Measurements from ENCODE around the gene CLOCK. TPM values are rescaled to one million over a fixed set of nuclear protein-coding genes. Genes with fewer than 3 reads are reported as not detected.

The CLOCK gene
- total and polyA plus RNA-seq, 9 of the 15 experiments (the other 6 are each of a cell fraction or from before 2014, with no cell fraction given): 3.7 to 14.4 (median 9.4) TPM

DNA sequence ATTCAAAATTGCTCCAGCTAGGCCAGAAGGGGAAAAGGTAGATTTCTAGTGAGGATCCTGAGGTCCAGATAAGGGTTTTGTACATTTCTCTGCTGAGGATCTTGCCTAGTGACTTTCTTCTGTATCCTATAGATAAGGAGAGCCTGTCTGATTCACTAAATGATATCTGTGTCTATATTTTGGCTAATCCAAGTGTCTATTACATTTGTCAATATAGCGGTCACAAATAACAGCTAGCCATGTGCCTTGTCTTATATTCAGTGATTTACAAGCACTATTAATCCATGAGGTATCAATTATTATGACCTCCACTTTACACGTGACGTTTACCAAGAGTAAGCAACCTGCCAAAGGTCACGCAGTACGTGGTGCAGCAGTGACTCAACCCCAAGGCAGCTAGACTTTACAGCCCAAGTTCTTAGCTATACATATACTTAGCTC, 109.3 kb downstream of the CLOCK start (continued):
- TF ChIP-seq, protein P1, sequence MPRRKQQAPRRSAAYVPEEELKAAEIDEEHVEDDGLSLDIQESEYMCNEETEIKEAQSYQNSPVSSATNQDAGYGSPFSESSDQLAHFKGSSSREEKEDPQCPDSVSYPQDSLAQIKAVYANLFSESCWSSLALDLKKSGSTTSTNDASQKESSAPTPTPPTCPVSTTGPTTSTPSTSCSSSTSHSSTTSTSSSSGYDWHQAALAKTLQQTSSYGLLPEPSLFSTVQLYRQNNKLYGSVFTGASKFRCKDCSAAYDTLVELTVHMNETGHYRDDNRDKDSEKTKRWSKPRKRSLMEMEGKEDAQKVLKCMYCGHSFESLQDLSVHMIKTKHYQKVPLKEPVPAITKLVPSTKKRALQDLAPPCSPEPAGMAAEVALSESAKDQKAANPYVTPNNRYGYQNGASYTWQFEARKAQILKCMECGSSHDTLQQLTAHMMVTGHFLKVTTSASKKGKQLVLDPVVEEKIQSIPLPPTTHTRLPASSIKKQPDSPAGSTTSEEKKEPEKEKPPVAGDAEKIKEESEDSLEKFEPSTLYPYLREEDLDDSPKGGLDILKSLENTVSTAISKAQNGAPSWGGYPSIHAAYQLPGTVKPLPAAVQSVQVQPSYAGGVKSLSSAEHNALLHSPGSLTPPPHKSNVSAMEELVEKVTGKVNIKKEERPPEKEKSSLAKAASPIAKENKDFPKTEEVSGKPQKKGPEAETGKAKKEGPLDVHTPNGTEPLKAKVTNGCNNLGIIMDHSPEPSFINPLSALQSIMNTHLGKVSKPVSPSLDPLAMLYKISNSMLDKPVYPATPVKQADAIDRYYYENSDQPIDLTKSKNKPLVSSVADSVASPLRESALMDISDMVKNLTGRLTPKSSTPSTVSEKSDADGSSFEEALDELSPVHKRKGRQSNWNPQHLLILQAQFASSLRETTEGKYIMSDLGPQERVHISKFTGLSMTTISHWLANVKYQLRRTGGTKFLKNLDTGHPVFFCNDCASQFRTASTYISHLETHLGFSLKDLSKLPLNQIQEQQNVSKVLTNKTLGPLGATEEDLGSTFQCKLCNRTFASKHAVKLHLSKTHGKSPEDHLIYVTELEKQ (CRISPR knock-in tag; IDR thresholded peaks at IDR 0.05): no peak
- TF ChIP-seq TCF3 (CRISPR knock-in tag; IDR thresholded peaks at IDR 0.05): peak; percentile 59
- no peak for TF ChIP-seq TRIM28 (IDR thresholded peaks at IDR 0.05)
- TF ChIP-seq, protein P2, sequence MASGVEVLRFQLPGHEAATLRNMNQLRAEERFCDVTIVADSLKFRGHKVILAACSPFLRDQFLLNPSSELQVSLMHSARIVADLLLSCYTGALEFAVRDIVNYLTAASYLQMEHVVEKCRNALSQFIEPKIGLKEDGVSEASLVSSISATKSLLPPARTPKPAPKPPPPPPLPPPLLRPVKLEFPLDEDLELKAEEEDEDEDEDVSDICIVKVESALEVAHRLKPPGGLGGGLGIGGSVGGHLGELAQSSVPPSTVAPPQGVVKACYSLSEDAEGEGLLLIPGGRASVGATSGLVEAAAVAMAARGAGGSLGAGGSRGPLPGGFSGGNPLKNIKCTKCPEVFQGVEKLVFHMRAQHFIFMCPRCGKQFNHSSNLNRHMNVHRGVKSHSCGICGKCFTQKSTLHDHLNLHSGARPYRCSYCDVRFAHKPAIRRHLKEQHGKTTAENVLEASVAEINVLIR (CRISPR knock-in tag; IDR thresholded peaks at IDR 0.05): no peak
- TF ChIP-seq ZKSCAN1 (IDR thresholded peaks at IDR 0.05; ENCODE audit: low read depth, low read length): no peak
- 0 out of 2 replicates have a peak, but pooled peaks have one; percentile 25 for TF ChIP-seq CREM (IDR thresholded peaks at IDR 0.05; ENCODE audit: low read depth)
- no peak for TF ChIP-seq ETV1 (tag; conservative IDR thresholded peaks at IDR 0.05; ENCODE audit: low read depth)
- TF ChIP-seq STAT5A (IDR thresholded peaks at IDR 0.05; ENCODE audit: borderline replicate concordance, low read length): peak; percentile 48; the same call in 1 of the 2 replicates
- TF ChIP-seq, protein P3, sequence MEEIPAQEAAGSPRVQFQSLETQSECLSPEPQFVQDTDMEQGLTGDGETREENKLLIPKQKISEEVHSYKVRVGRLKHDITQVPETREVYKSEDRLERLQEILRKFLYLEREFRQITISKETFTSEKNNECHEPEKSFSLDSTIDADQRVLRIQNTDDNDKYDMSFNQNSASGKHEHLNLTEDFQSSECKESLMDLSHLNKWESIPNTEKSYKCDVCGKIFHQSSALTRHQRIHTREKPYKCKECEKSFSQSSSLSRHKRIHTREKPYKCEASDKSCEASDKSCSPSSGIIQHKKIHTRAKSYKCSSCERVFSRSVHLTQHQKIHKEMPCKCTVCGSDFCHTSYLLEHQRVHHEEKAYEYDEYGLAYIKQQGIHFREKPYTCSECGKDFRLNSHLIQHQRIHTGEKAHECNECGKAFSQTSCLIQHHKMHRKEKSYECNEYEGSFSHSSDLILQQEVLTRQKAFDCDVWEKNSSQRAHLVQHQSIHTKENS (CRISPR knock-in tag; IDR thresholded peaks at IDR 0.05): no peak
- TF ChIP-seq, protein P4, sequence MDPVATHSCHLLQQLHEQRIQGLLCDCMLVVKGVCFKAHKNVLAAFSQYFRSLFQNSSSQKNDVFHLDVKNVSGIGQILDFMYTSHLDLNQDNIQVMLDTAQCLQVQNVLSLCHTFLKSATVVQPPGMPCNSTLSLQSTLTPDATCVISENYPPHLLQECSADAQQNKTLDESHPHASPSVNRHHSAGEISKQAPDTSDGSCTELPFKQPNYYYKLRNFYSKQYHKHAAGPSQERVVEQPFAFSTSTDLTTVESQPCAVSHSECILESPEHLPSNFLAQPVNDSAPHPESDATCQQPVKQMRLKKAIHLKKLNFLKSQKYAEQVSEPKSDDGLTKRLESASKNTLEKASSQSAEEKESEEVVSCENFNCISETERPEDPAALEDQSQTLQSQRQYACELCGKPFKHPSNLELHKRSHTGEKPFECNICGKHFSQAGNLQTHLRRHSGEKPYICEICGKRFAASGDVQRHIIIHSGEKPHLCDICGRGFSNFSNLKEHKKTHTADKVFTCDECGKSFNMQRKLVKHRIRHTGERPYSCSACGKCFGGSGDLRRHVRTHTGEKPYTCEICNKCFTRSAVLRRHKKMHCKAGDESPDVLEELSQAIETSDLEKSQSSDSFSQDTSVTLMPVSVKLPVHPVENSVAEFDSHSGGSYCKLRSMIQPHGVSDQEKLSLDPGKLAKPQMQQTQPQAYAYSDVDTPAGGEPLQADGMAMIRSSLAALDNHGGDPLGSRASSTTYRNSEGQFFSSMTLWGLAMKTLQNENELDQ (CRISPR knock-in tag; IDR thresholded peaks at IDR 0.05; ENCODE audit: borderline replicate concordance): no peak
- TF ChIP-seq ETS2 (tag; IDR thresholded peaks at IDR 0.05; ENCODE audit: borderline replicate concordance, poor library complexity, severe bottlenecking): no peak
- no peak for TF ChIP-seq SMC3 (conservative IDR thresholded peaks at IDR 0.05; ENCODE audit: insufficient read depth, low read depth, low read length)
- TF ChIP-seq MCM3 (IDR thresholded peaks at IDR 0.05): no peak
- 0 out of 2 replicates have a peak, but pooled peaks have one; percentile 21 for TF ChIP-seq POLR2AphosphoS5 (IDR thresholded peaks at IDR 0.05; ENCODE audit: control insufficient read depth, insufficient read depth, low read depth, low read length)
- peak; percentile 40; the same call in 1 of the 2 replicates for TF ChIP-seq CTBP1 (IDR thresholded peaks at IDR 0.05; ENCODE audit: borderline replicate concordance)
- 0 out of 2 replicates have a peak, but pooled peaks have one; percentile 47 for TF ChIP-seq KLF16 (IDR thresholded peaks at IDR 0.05)
- TF ChIP-seq MAZ (CRISPR knock-in tag; conservative IDR thresholded peaks at IDR 0.05 in 1 of 2, IDR thresholded peaks at IDR 0.05 in 1 of 2): no peak; a peak in 1 of 4 replicates
- no peak for TF ChIP-seq ZNF282 (CRISPR knock-in tag; IDR thresholded peaks at IDR 0.05)

Measured in K562 (cell line).